ENCODE data around the gene USP12.

DNA sequence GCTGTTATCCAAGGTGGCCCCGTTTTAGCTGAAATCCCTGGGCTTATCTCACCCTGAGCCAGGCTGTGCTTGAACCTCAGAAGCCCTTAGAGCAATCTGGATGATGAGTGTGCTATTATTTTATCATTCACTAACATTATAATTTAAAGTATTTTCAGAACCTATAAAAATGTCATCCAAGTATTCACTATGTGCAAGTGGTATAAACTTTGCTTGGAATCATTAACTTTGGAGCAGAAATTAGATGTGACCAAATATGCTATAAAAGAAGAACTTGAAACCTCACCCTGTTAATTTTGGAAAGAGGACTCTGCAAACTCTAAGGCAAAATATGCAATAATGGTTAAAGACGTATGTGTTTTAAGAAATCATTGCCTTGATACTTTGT is 147.5 kb downstream of the USP12 start:
- no peak for TF ChIP-seq EZH2 (IDR thresholded peaks at IDR 0.05)
- no peak for TF ChIP-seq POLR2AphosphoS5 (IDR thresholded peaks at IDR 0.05; ENCODE audit: borderline replicate concordance, low read depth, low read length)

Measured in SK-N-MC (cell line).